SK-N-SH treated with all-trans-retinoic acid at 6 μM for 48 hours (cell line): ENCODE measurements around the gene FAM180A.

Experiments
- ARNTL ChIP-seq: fragments of 450-650 bp; formaldehyde crosslinking; IDR thresholded peaks from 2 replicates; pipeline ENCODE4 v1.5.0; 2020; ENCODE audit warnings: low read depth, mild to moderate bottlenecking, moderate library complexity, borderline replicate concordance
- BACH2 ChIP-seq: fragments of 250-450 bp; sonication (Bioruptor Pico); IDR thresholded peaks from 2 replicates; pipeline ENCODE4 v1.9.0; 2021; ENCODE audit warnings: mild to moderate bottlenecking, borderline replicate concordance
- CSDC2 ChIP-seq: fragments of 250-450 bp; sonication (Bioruptor Pico); IDR thresholded peaks from 2 replicates; pipeline ENCODE4 v1.5.0; 2020; ENCODE audit warnings: mild to moderate bottlenecking, moderate library complexity
- GLIS3 ChIP-seq: fragments of 250-450 bp; sonication (Bioruptor Pico); IDR thresholded peaks from 2 replicates; pipeline ENCODE4 v1.5.0; 2020; ENCODE audit warnings: mild to moderate bottlenecking, moderate library complexity
- ISL1 ChIP-seq: fragments of 250-450 bp; sonication (Bioruptor Pico); IDR thresholded peaks from 2 replicates; pipeline ENCODE4 v2.1.2; 2022; ENCODE audit warnings: mild to moderate bottlenecking, moderate library complexity
- PATZ1 ChIP-seq: fragments of 250-450 bp; sonication (Bioruptor Pico); IDR thresholded peaks from 2 replicates; pipeline ENCODE4 v1.8.0; 2020; ENCODE audit warnings: mild to moderate bottlenecking, moderate library complexity, borderline replicate concordance
- RARB ChIP-seq: fragments of 250-450 bp; sonication (Bioruptor Pico); IDR thresholded peaks from 2 replicates; pipeline ENCODE4 v1.8.0; 2021; ENCODE audit warnings: mild to moderate bottlenecking, moderate library complexity
- TSHZ2 ChIP-seq: fragments of 250-450 bp; sonication (Bioruptor Pico); IDR thresholded peaks from 2 replicates; pipeline ENCODE4 v1.5.0; 2020; ENCODE audit warnings: mild to moderate bottlenecking, moderate library complexity
- ZC3H10 ChIP-seq: fragments of 250-450 bp; sonication (Bioruptor Pico); IDR thresholded peaks from 2 replicates; pipeline ENCODE4 v1.5.1; 2021; ENCODE audit warnings: mild to moderate bottlenecking, moderate library complexity
- ZFP3 ChIP-seq: fragments of 250-450 bp; sonication (Bioruptor Pico); IDR thresholded peaks from 2 replicates; pipeline ENCODE4 v1.5.0; 2020; ENCODE audit warnings: mild to moderate bottlenecking, moderate library complexity
- ZFP30 ChIP-seq: fragments of 450-650 bp; formaldehyde crosslinking; IDR thresholded peaks from 2 replicates; pipeline ENCODE4 v1.5.0; 2022; ENCODE audit warnings: mild to moderate bottlenecking, moderate library complexity
- ZNF565 ChIP-seq: fragments of 450-650 bp; formaldehyde crosslinking; conservative IDR thresholded peaks from 2 replicates; pipeline ENCODE4 v1.5.0; 2020; ENCODE audit warnings: low read depth, mild to moderate bottlenecking, moderate library complexity
- ZNF70 ChIP-seq: fragments of 450-650 bp; formaldehyde crosslinking; IDR thresholded peaks from 2 replicates; pipeline ENCODE4 v1.5.0; 2020; ENCODE audit warnings: mild to moderate bottlenecking, moderate library complexity
- ZNF8 ChIP-seq: fragments of 450-650 bp; formaldehyde crosslinking; IDR thresholded peaks from 2 replicates; pipeline ENCODE4 v1.5.0; 2020; ENCODE audit warnings: mild to moderate bottlenecking, moderate library complexity

DNA sequence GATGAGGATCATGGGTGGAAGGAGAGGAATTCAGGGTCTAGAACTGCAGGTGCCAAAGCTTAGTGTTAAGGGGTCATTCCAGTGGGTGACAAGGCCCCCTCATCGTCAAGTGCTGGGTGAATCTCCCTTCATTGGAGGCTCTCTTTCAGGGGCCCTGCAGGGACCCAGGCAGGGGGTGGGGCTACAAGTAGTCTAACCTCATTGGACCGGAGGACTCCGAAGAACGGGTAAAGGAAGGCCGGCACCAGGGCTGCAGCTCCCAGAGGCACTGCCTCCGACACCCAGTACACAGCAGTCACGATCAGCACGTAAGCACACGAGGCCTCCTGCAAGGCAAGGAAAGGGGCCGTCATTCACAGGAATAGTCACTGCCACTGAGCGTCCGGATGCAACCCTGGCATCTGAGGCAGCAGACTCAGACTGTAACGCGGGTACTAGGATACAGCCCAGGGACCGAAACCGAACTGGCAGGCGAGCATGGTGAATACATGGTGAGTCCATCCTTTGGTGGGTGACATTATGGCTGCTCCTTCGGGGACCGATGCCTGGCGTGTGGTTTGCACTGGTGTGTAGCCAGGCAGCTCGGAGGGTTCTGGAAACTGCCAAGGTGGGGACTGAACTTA, 27.3 kb downstream of the FAM180A start:
- TF ChIP-seq PATZ1, result no peak
- no peak for TF ChIP-seq CSDC2 (CRISPR knock-in tag)
- TF ChIP-seq GLIS3 (CRISPR knock-in tag), result no peak
- no peak for TF ChIP-seq ARNTL (CRISPR knock-in tag)
- no peak for TF ChIP-seq RARB (CRISPR knock-in tag)
- TF ChIP-seq ZNF565, result no peak
- TF ChIP-seq ZNF70, result no peak
- TF ChIP-seq ZFP30 (CRISPR knock-in tag), result no peak
- TF ChIP-seq BACH2 (CRISPR knock-in tag), result no peak
- no peak for TF ChIP-seq ISL1
- no peak for TF ChIP-seq ZNF8 (CRISPR knock-in tag)
- no peak for TF ChIP-seq TSHZ2 (CRISPR knock-in tag)
- TF ChIP-seq ZFP3 (CRISPR knock-in tag), result no peak
- TF ChIP-seq ZC3H10 (CRISPR knock-in tag), result no peak
